ENCODE results near the gene ENSA.
"Not testable (repeated sequence)": the region's sequence is repeated elsewhere in the genome, so short reads cannot be mapped to it uniquely, and the experiment has no call there.

ENSA gene

DNA sequence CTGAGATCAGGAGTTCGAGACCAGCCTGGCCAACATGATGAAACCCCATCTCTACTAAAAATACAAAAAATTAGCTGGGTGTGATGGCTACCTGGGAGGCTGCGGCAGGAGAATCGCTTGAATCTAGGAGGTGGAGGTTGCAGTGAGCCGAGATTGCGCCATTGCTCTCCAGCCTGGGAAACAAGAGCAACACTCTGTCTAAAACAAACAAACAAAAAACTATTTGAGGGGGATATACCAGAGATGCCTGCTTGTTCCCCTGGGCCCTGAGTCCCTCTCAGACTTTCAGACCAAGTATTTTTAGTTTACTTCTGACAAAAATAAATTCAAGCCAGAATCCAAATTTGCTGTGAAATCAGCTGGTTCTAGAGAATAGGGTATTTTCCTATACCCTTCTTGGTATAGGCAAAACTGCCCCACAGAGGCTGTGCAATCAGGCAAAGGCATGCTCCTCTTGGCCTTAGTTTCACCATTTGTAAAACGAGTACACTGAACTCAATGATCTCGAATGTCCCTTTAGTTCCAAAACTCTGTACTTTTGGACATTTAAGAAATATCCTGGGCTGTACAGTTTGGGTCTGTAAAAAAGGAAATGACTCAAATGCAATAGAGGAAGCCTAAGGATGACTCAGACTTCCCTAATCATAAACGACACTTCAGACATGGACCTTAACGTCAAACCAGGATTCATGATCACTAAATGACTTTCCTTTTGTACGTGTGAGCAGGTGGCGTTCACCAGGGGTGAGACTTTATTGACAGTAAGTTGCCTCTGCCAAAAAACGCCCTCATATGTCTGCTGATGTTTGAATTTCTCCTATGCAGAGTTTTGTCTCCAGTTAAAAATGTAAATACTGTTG is 16.1 kb downstream of the ENSA start:
- Histone ChIP-seq H3K27ac (peak overlapping the region; percentile 98), H3K4me3 (ENCODE audit: low read depth in 1 of 2, low read length in 1 of 2) (peak overlapping the region; percentile 62 to 67), H3K9me3 (no peaks in the 10 kb centered on the region), H3K4me1 (ENCODE audit: control insufficient read depth in 1 of 2, insufficient read depth in 1 of 2, low read depth in 1 of 2, low read length in 1 of 2) (peaks cover 85 to 87% of the 10 kb centered on the region in 2 experiments), H3K36me3 (no peaks in the 10 kb centered on the region), H3K27me3 (no peaks in the 10 kb centered on the region)
- TF ChIP-seq, protein P1, sequence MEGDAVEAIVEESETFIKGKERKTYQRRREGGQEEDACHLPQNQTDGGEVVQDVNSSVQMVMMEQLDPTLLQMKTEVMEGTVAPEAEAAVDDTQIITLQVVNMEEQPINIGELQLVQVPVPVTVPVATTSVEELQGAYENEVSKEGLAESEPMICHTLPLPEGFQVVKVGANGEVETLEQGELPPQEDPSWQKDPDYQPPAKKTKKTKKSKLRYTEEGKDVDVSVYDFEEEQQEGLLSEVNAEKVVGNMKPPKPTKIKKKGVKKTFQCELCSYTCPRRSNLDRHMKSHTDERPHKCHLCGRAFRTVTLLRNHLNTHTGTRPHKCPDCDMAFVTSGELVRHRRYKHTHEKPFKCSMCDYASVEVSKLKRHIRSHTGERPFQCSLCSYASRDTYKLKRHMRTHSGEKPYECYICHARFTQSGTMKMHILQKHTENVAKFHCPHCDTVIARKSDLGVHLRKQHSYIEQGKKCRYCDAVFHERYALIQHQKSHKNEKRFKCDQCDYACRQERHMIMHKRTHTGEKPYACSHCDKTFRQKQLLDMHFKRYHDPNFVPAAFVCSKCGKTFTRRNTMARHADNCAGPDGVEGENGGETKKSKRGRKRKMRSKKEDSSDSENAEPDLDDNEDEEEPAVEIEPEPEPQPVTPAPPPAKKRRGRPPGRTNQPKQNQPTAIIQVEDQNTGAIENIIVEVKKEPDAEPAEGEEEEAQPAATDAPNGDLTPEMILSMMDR (IDR thresholded peaks at IDR 0.05), result peak; percentile 33

DNA sequence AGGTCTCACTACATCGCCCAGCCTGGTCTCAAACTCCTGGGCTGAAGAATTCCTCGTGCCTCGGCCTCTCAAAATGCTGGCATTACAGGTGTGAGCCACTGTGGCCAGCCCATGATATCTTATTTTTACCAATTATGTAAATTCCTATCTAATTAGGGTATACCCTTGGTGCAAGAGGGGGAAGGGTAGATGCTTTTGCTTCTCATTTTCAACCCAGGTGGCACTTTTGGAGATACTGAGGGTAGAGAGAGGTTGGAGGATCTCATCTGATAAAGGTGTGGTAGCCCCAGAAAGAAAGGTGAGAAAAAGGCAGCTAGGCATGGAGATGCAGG is 17.4 kb downstream of the ENSA start:
- Histone ChIP-seq H3K27me3 (no peaks in the 10 kb centered on the region), H3K36me3 (no peaks in the 10 kb centered on the region), H3K4me1 (ENCODE audit: control insufficient read depth in 1 of 2, insufficient read depth in 1 of 2, low read depth in 1 of 2, low read length in 1 of 2) (peaks cover 85 to 86% of the 10 kb centered on the region in 2 experiments), H3K4me3 (ENCODE audit: low read depth in 1 of 2, low read length in 1 of 2) (peak overlapping the region; percentile 62 to 67), H3K27ac (peak overlapping the region; percentile 98), H3K9me3 (no peaks in the 10 kb centered on the region)
- TF ChIP-seq, protein P1 (IDR thresholded peaks at IDR 0.05), result no peak

- Histone ChIP-seq H3K4me1 (ENCODE audit: control insufficient read depth in 1 of 2, insufficient read depth in 1 of 2, low read depth in 1 of 2, low read length in 1 of 2) (peaks cover 76 to 82% of the 10 kb centered on the region in 2 experiments), H3K27ac (peak overlapping the region; percentile 98), H3K27me3 (no peaks in the 10 kb centered on the region), H3K9me3 (no peaks in the 10 kb centered on the region), H3K4me3 (ENCODE audit: low read depth in 1 of 2, low read length in 1 of 2) (peak overlapping the region; percentile 44 to 47), H3K36me3 (no peaks in the 10 kb centered on the region)
- TF ChIP-seq, protein P1 (IDR thresholded peaks at IDR 0.05), result no peak
Measured at GRCh38 chr1:150610576-150610975, 18.8 kb downstream of the ENSA start.

- Histone ChIP-seq H3K4me3 (ENCODE audit: low read depth in 1 of 2, low read length in 1 of 2) (peak overlapping the region; percentile 20 to 47), H3K4me1 (ENCODE audit: control insufficient read depth in 1 of 2, insufficient read depth in 1 of 2, low read depth in 1 of 2, low read length in 1 of 2) (peaks cover 73 to 78% of the 10 kb centered on the region in 2 experiments), H3K27ac (peak overlapping the region; percentile 98), H3K27me3 (no peaks in the 10 kb centered on the region), H3K9me3 (no peaks in the 10 kb centered on the region), H3K36me3 (no peaks in the 10 kb centered on the region)
- TF ChIP-seq, protein P1 (IDR thresholded peaks at IDR 0.05), result no peak
Measured at GRCh38 chr1:150609732-150610131, 19.7 kb downstream of the ENSA start.

DNA sequence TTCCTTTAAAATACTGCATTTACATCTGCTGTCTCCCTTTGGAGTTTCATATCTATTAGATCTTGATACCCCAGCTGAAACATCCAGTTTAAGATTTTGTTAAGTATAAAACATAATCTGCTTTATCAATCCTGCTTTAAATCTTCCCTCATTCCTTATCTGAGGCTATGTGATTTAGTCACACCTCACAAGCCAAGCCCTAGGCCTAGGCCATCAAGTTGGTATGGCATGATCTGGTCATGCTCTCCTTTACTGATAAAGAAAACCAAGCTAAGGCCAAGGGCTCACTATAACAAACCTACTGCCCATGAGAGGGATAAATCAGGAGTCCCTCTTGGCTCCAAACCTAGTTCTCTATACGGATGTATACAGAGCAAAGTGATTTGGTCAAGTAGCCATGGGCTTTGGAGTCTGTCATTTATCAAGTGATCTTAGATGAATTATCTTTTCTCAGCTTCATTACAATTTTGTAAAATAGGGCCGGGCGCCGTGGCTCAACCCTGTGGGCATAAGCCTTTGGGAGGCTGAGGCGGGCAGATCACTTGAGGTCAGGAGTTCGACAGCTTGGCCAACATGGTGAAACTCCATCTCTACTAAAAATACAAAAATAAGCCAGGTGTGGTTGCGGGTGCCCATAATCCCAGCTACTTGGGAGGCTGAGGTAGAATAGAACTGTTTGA is 22.8 kb downstream of the ENSA start:
- H3K4me3 ChIP-seq (ENCODE audit: low read depth in 1 of 2, low read length in 1 of 2), result no peak overlapping the region
- H3K27ac ChIP-seq, result peak overlapping the region; percentile 53
- no peaks in the 10 kb centered on the region for H3K36me3 ChIP-seq
- no peaks in the 10 kb centered on the region for H3K27me3 ChIP-seq
- peaks cover 58% of the 10 kb centered on the region in 2 experiments for H3K4me1 ChIP-seq (ENCODE audit: control insufficient read depth in 1 of 2, insufficient read depth in 1 of 2, low read depth in 1 of 2, low read length in 1 of 2)
- TF ChIP-seq, protein P1 (IDR thresholded peaks at IDR 0.05), result no peak
- no peaks in the 10 kb centered on the region for H3K9me3 ChIP-seq

DNA sequence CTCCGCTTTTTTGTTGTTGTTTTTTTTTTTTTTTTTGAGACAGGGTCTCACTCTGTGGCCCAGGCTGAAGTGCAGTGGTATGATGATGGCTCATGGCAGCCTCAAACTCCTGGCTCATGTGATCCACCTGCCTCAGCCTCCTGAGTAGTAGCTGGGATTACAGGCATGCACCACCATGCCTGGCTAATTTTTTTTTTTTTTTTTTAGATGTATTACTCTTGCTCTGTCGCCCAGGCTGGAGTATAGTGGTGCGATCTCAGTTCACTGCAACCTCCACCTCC is 24.0 kb downstream of the ENSA start:
- H3K36me3 ChIP-seq; H3K27me3 ChIP-seq; H3K9me3 ChIP-seq; H3K4me3 ChIP-seq (ENCODE audit: low read depth in 1 of 2, low read length in 1 of 2): not testable (repeated sequence)
- Histone ChIP-seq H3K27ac (peak overlapping the region; percentile 80), H3K4me1 (ENCODE audit: control insufficient read depth in 1 of 2, insufficient read depth in 1 of 2, low read depth in 1 of 2, low read length in 1 of 2) (peaks cover 55 to 57% of the 10 kb centered on the region in 2 experiments)
